Esophagus muscularis mucosa (tissue), 4 donors: ENCODE data around the gene GAA. TPM values are rescaled to one million over a fixed set of nuclear protein-coding genes. Genes with fewer than 3 reads are reported as not detected.

Source experiments
- DNase-seq: peaks from one replicate; pipeline ENCODE4 v3.0.0-alpha.2; 2017; ENCODE audit errors: extremely low spot score
- H3K27ac ChIP-seq, 4 donors: fragments of 200-600 bp; sonication (generic); replicated peaks in 1 of 4; 1 replicate in 3 of 4; 2 replicates in 1 of 4; pipeline ENCODE4 v1.5.1; 2016 to 2019; ENCODE audit warnings: mild to moderate bottlenecking in 1 of 4
- H3K27me3 ChIP-seq, 4 donors: fragments of 200-600 bp; sonication (generic); one replicate each; pipeline versions ENCODE4 v1.5.1 to v1.6.0; 2016 to 2019
- H3K36me3 ChIP-seq, 4 donors: fragments of 200-600 bp; sonication (generic); one replicate each; pipeline ENCODE4 v1.5.1; 2016 to 2019
- H3K4me1 ChIP-seq, 4 donors: fragments of 200-600 bp; sonication (generic); one replicate each; pipeline ENCODE4 v1.5.1; 2016 to 2019
- H3K4me3 ChIP-seq, 4 donors: fragments of 200-600 bp; sonication (generic); 1 replicate in 2 of 4; 2 replicates in 2 of 4; pipeline ENCODE4 v1.5.1; 2016 to 2019; ENCODE audit warnings: mild to moderate bottlenecking in 4 of 4, moderate library complexity in 1 of 4
- H3K9me3 ChIP-seq, 4 donors: fragments of 200-600 bp; sonication (generic); 1 replicate in 3 of 4; 2 replicates in 1 of 4; pipeline ENCODE4 v1.5.1; 2016 to 2019
- CTCF ChIP-seq, 3 experiments: fragments of 200-600 bp in 2 of 3; fragments of 450-650 bp in 1 of 3; sonication (generic) in 2 of 3; IDR thresholded peaks; one replicate each; pipeline ENCODE4 v1.5.1; 2017 to 2019; ENCODE audit warnings: antibody characterized with exemption in 3 of 3, mild to moderate bottlenecking in 2 of 3, moderate library complexity in 1 of 3
- EP300 ChIP-seq: sonication (generic); formaldehyde crosslinking; IDR thresholded peaks from one replicate; pipeline ENCODE4 v1.6.1; 2017; ENCODE audit warnings: antibody characterized with exemption
- POLR2A ChIP-seq: fragments of 450-650 bp; IDR thresholded peaks from one replicate; pipeline ENCODE4 v1.6.1; 2017; ENCODE audit warnings: antibody characterized with exemption, moderate library complexity, mild to moderate bottlenecking, low read depth
- POLR2AphosphoS5 ChIP-seq, 2 donors: sonication (generic); formaldehyde crosslinking; IDR thresholded peaks; one replicate each; pipeline ENCODE4 v1.6.1; 2017; ENCODE audit warnings: antibody characterized with exemption in 2 of 2
- WGBS: methylation state at CpG from one replicate; pipeline ENCODE4 v1.1.5; 2018; 5-methylcytosine and 5-hydroxymethylcytosine counted together
- intact Hi-C: fragments of 100-400 bp; cut with DNase I; formaldehyde crosslinking; loops from one replicate; pipeline ENCODE4 v1.15.1; 2023
- total RNA-seq, 4 donors: library from RNA; depleted of rRNA; stranded (reverse); fragments of >200 nt; gene quantifications; one replicate each; pipeline versions ENCODE4 v1.1.0 to v1.2.1, GENCODE V29; 2016

Gene GAA
- total RNA-seq, 4 donors from 2014 or later = 65.4 to 84.4 (median 73.7) TPM

- 94% methylated on average over 9 of the region's 35 CpGs for WGBS
- Histone ChIP-seq H3K4me3 (no peak overlapping the region), H3K4me1 (peaks cover 0 to 5% (median 0%) of the 10 kb centered on the region in 4 donors), H3K27me3 (peaks cover 0 to 12% (median 0%) of the 10 kb centered on the region in 4 donors), H3K9me3 (no peaks in the 10 kb centered on the region), H3K27ac (no peak overlapping the region), H3K36me3 (peaks cover 6 to 30% (median 14%) of the 10 kb centered on the region in 4 donors)
- TF ChIP-seq CTCF (IDR thresholded peaks at IDR 0.05) (no peak), EP300 (no peak), POLR2AphosphoS5 (IDR thresholded peaks at IDR 0.05) (no peak), POLR2A (no peak)
- no peak for DNase-seq
- intact Hi-C loops = no loop called here
Measured at GRCh38 chr17:80118601-80119270, 17.4 kb downstream of the GAA start.

- Histone ChIP-seq H3K4me1 (peaks cover 0 to 5% (median 0%) of the 10 kb centered on the region in 4 donors), H3K27me3 (peaks cover 0 to 17% (median 0%) of the 10 kb centered on the region in 4 donors), H3K36me3 (peaks cover 6 to 30% (median 14%) of the 10 kb centered on the region in 4 donors), H3K9me3 (no peaks in the 10 kb centered on the region), H3K4me3 (no peak overlapping the region), H3K27ac (no peak overlapping the region)
- no peak for DNase-seq
- 87% methylated on average over 20 of the region's 24 CpGs for WGBS
- TF ChIP-seq CTCF (IDR thresholded peaks at IDR 0.05) (no peak), POLR2AphosphoS5 (IDR thresholded peaks at IDR 0.05) (no peak), POLR2A (no peak), EP300 (no peak)
- intact Hi-C loops = no loop called here
Measured at GRCh38 chr17:80119271-80119791, 17.9 kb downstream of the GAA start.

GRCh38 chr17:80119839-80120238 lies 18.5 kb downstream of the GAA start:
- peaks cover 0 to 5% (median 0%) of the 10 kb centered on the region in 4 donors for H3K4me1 ChIP-seq
- H3K27me3 ChIP-seq = peaks cover 0 to 23% (median 0%) of the 10 kb centered on the region in 4 donors
- WGBS = 87% methylated on average over 9 of the region's 9 CpGs
- DNase-seq = no peak
- no peak overlapping the region for H3K4me3 ChIP-seq
- no peak for TF ChIP-seq EP300
- H3K27ac ChIP-seq = no peak overlapping the region
- intact Hi-C loops = no loop called here
- H3K36me3 ChIP-seq = peaks cover 6 to 30% (median 14%) of the 10 kb centered on the region in 4 donors
- no peaks in the 10 kb centered on the region for H3K9me3 ChIP-seq

- DNase-seq = no peak
- whole genome bisulfite sequencing = 96% methylated on average over 10 of the region's 17 CpGs
- Histone ChIP-seq H3K4me3 (no peak overlapping the region), H3K9me3 (no peaks in the 10 kb centered on the region), H3K27ac (no peak overlapping the region), H3K36me3 (peaks cover 5 to 28% (median 12%) of the 10 kb centered on the region in 4 donors), H3K27me3 (peaks cover 0 to 36% (median 0%) of the 10 kb centered on the region in 4 donors), H3K4me1 (no peaks in the 10 kb centered on the region)
- intact Hi-C loops = no loop called here
- TF ChIP-seq POLR2AphosphoS5 (IDR thresholded peaks at IDR 0.05) (no peak), EP300 (no peak), CTCF (IDR thresholded peaks at IDR 0.05) (no peak), POLR2A (no peak)
Measured at GRCh38 chr17:80122026-80122575, 20.7 kb downstream of the GAA start.

GRCh38 chr17:80122926-80123505 lies 21.6 kb downstream of the GAA start:
- no peak overlapping the region for H3K27ac ChIP-seq
- peaks cover 0 to 19% (median 12%) of the 10 kb centered on the region in 4 donors for H3K36me3 ChIP-seq
- 81% methylated on average over 4 of the region's 6 CpGs for WGBS
- intact Hi-C loops = no loop called here
- no peak for DNase-seq
- H3K27me3 ChIP-seq = peaks cover 0 to 36% (median 0%) of the 10 kb centered on the region in 4 donors
- H3K4me3 ChIP-seq = no peak overlapping the region
- no peaks in the 10 kb centered on the region for H3K9me3 ChIP-seq
- TF ChIP-seq POLR2AphosphoS5 (IDR thresholded peaks at IDR 0.05) = no peak
- TF ChIP-seq POLR2A = no peak
- no peak for TF ChIP-seq CTCF (IDR thresholded peaks at IDR 0.05)
- TF ChIP-seq EP300 = no peak
- no peaks in the 10 kb centered on the region for H3K4me1 ChIP-seq
